Measurements from ENCODE around the gene TMEM30A. TPM values are rescaled to one million over a fixed set of nuclear protein-coding genes. Genes with fewer than 3 reads are reported as not detected.

TMEM30A gene
- total RNA-seq, 2 donors from 2014 or later: 45.6 to 47.3 TPM

DNA sequence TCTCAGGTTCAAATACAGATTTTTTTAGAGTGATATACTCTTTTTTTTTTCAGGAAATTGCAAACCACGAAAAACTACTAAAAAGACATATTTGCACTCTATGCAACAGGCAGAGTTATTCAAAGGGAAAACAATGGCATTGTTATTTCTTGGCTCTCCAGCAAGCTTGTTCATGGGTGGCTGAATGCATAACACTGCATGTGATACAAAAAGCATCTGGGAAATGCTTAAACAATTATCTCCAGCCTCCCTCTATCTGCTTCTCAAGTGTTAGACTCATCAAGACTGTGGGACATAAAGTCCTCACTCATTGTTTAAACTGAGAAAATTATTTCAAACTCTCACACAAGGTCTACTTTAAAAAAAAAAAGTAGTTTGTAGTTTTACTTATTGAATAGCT is 71.5 kb downstream of the TMEM30A start:
- Histone ChIP-seq H3K27ac (no peak overlapping the region), H3K27me3 (no peaks in the 10 kb centered on the region), H3K4me3 (no peak overlapping the region), H3K36me3 (no peaks in the 10 kb centered on the region), H3K4me1 (peaks cover 0 to 30% of the 10 kb centered on the region in 2 donors), H3K9me3 (no peaks in the 10 kb centered on the region)
- TF ChIP-seq, protein P1, sequence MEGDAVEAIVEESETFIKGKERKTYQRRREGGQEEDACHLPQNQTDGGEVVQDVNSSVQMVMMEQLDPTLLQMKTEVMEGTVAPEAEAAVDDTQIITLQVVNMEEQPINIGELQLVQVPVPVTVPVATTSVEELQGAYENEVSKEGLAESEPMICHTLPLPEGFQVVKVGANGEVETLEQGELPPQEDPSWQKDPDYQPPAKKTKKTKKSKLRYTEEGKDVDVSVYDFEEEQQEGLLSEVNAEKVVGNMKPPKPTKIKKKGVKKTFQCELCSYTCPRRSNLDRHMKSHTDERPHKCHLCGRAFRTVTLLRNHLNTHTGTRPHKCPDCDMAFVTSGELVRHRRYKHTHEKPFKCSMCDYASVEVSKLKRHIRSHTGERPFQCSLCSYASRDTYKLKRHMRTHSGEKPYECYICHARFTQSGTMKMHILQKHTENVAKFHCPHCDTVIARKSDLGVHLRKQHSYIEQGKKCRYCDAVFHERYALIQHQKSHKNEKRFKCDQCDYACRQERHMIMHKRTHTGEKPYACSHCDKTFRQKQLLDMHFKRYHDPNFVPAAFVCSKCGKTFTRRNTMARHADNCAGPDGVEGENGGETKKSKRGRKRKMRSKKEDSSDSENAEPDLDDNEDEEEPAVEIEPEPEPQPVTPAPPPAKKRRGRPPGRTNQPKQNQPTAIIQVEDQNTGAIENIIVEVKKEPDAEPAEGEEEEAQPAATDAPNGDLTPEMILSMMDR (IDR thresholded peaks at IDR 0.05): no peak
- no peak for DNase-seq (ENCODE audit: low spot score)

DNA sequence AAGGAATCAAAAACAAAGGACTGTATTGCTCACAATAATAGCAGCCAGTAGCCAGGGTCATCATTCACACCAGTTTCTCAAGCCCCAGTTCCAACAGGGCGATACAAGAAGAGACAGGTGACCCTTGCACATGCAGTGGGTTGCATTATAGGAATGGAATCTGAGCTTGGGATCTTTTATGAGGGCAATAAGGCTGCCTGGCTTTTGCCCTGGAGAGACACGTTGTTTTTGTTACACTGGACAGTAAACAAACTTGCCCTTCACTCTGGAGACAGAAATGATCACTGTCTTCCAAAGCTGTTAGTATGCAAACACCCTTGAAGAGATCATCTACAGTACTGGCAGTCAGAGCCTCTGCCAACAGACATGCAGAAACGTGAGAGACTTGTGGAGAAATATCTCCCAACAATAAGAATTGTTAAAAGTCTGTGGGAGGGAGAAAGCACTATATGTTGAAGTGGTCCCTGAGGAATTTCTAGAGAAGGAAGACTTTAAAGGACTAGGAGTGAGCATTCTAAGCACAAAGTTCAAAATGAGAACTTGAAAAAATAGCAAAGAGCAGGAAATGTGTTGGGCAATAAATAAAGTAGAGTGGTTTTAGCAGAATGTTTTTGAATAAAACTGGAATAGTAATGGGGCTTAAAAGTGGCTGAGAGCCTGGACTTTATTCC is 72.5 kb downstream of the TMEM30A start:
- Histone ChIP-seq H3K4me3 (no peak overlapping the region), H3K27me3 (no peaks in the 10 kb centered on the region), H3K36me3 (no peaks in the 10 kb centered on the region), H3K27ac (no peak overlapping the region), H3K9me3 (no peaks in the 10 kb centered on the region), H3K4me1 (peaks cover 0 to 39% of the 10 kb centered on the region in 2 donors)
- DNase-seq (ENCODE audit: low spot score): no peak
- TF ChIP-seq, protein P1 (IDR thresholded peaks at IDR 0.05): no peak

- DNase-seq (ENCODE audit: low spot score): no peak
- no peaks in the 10 kb centered on the region for H3K36me3 ChIP-seq
- H3K4me1 ChIP-seq: peaks cover 0 to 49% of the 10 kb centered on the region in 2 donors
- H3K27me3 ChIP-seq: no peaks in the 10 kb centered on the region
- no peak overlapping the region for H3K27ac ChIP-seq
- no peak overlapping the region for H3K4me3 ChIP-seq
- TF ChIP-seq, protein P1 (IDR thresholded peaks at IDR 0.05): peak; percentile 70 to 79
- no peaks in the 10 kb centered on the region for H3K9me3 ChIP-seq
Observed at GRCh38 chr6:75210885-75211739, 73.5 kb downstream of the TMEM30A start.

DNA sequence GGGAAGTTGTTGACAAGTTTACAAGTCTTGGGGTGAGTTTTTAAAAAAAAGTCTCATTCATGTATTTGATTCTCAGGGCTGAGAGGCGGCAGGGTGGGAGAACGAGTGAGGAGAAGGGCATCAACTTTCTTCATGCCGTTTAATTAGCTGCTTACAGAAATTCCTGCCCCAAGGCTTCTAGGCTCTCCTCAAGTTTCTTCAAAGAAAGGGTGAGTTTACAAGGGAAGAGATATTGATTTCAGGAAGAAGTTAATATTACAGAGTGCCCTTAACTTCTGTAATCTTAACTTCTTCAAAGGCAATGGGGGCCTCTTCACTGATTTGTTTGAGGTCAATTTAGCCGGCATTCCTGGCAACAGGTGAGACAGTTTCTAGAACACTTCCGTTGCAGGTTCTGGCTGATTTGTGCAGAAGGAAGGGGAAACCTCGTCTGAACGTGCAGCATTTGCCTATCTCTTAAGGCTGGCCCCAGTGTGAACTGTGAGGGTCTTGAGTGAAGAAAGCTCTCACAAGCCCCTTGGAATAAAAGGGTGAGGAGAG is 75.3 kb downstream of the TMEM30A start:
- no peaks in the 10 kb centered on the region for H3K27me3 ChIP-seq
- DNase-seq (ENCODE audit: low spot score): no peak
- H3K27ac ChIP-seq: peak overlapping the region; percentile 48 to 50
- peaks cover 0 to 66% of the 10 kb centered on the region in 2 donors for H3K4me1 ChIP-seq
- TF ChIP-seq, protein P1 (IDR thresholded peaks at IDR 0.05): peak in 1 of 2 donors; percentile 9
- no peaks in the 10 kb centered on the region for H3K36me3 ChIP-seq
- no peaks in the 10 kb centered on the region for H3K9me3 ChIP-seq
- no peak overlapping the region for H3K4me3 ChIP-seq

- Histone ChIP-seq H3K4me1 (peaks cover 0 to 71% of the 10 kb centered on the region in 2 donors), H3K27me3 (no peaks in the 10 kb centered on the region)
- DNase-seq (ENCODE audit: low spot score): peak; percentile 93
Observed at GRCh38 chr6:75208298-75209183, 76.1 kb downstream of the TMEM30A start.

More at GRCh38 chr6:75208298-75209183, 76.1 kb downstream of the TMEM30A start:
- Histone ChIP-seq H3K9me3 (no peaks in the 10 kb centered on the region), H3K4me3 (peak overlapping the region; percentile 14 to 39), H3K36me3 (no peaks in the 10 kb centered on the region), H3K27ac (peak overlapping the region; percentile 48 to 50)
- TF ChIP-seq, protein P1 (IDR thresholded peaks at IDR 0.05): peak; percentile 82 to 89
